Body of pancreas (tissue), 4 donors: Measurements from ENCODE around the gene GALNTL6. TPM values are rescaled to one million over a fixed set of nuclear protein-coding genes. Genes with fewer than 3 reads are reported as not detected.

Experiments
- ATAC-seq: fragments of 150-250 bp; one replicate; pipeline ENCODE4 v1.9.1; 2016
- DNase-seq, 4 donors: peaks; one replicate each; pipeline ENCODE4 v3.0.0-alpha.2; 2019
- H3K27ac ChIP-seq, 4 donors: fragments of 200-600 bp; sonication (generic); 1 replicate in 3 of 4; 2 replicates in 1 of 4; pipeline versions ENCODE4 v1.5.1 to v1.6.1; 2016 to 2019; ENCODE audit warnings: mild to moderate bottlenecking in 1 of 4, mixed read lengths in 1 of 4, moderate library complexity in 1 of 4
- H3K27me3 ChIP-seq, 2 donors: fragments of 200-600 bp; sonication (generic); one replicate each; pipeline ENCODE4 v1.6.0; 2016; ENCODE audit warnings: mild to moderate bottlenecking in 1 of 2
- H3K36me3 ChIP-seq, 2 donors: fragments of 200-600 bp; sonication (generic); replicated peaks in 1 of 2; 2 replicates each; pipeline ENCODE4 v1.5.1; 2016; ENCODE audit warnings: low read depth in 2 of 2; ENCODE audit not compliant: insufficient read depth in 1 of 2
- H3K4me1 ChIP-seq: fragments of 200-600 bp; sonication (generic); one replicate; pipeline ENCODE4 v1.6.0; 2016
- H3K4me3 ChIP-seq, 2 donors: fragments of 200-600 bp; sonication (generic); 1 replicate in 1 of 2; 2 replicates in 1 of 2; pipeline ENCODE4 v1.5.1; 2016 to 2019
- H3K9me3 ChIP-seq, 3 donors: fragments of 200-600 bp; sonication (generic); 1 replicate in 2 of 3; 2 replicates in 1 of 3; pipeline ENCODE4 v1.5.1; 2016
- CTCF ChIP-seq, 7 experiments: fragments of 450-650 bp in 4 of 7; fragments of 200-600 bp in 3 of 7; sonication (generic) in 3 of 7; IDR thresholded peaks; one replicate each; pipeline ENCODE4 v1.5.1; 2016 to 2019; ENCODE audit warnings: antibody characterized with exemption in 7 of 7
- POLR2A ChIP-seq, 3 donors: fragments of 450-650 bp; IDR thresholded peaks; one replicate each; pipeline ENCODE4 v1.6.1; 2016; ENCODE audit warnings: antibody characterized with exemption in 3 of 3, mild to moderate bottlenecking in 2 of 3
- WGBS, 2 donors: methylation state at CpG; one replicate each; pipeline ENCODE4 v1.1.5; 2017; 5-methylcytosine and 5-hydroxymethylcytosine counted together
- intact Hi-C: fragments of 100-400 bp; cut with DNase I; formaldehyde crosslinking; loops from one replicate; pipeline ENCODE4 v1.15.1; 2023
- total RNA-seq, 2 donors: library from RNA; depleted of rRNA; stranded (reverse); fragments of >200 nt; gene quantifications; one replicate each; pipeline ENCODE4 v1.1.0, GENCODE V29; 2016

The GALNTL6 gene
- total RNA-seq, 2 donors from 2014 or later = 0.26 TPM; not detected in 1

GRCh38 chr4:172068506-172068905 lies 255.3 kb downstream of the GALNTL6 start:
- no peaks in the 10 kb centered on the region for H3K9me3 ChIP-seq
- H3K4me1 ChIP-seq = no peaks in the 10 kb centered on the region
- TF ChIP-seq POLR2A (IDR thresholded peaks at IDR 0.05) = no peak
- no peak for TF ChIP-seq CTCF (IDR thresholded peaks at IDR 0.05)
- WGBS, 2 donors = 34 to 46% methylated on average over 3 of the region's 3 CpGs
- no peak for ATAC-seq
- H3K36me3 ChIP-seq = no peaks in the 10 kb centered on the region
- intact Hi-C loops = no loop called here
- H3K4me3 ChIP-seq = no peak overlapping the region
- no peak for DNase-seq
- no peaks in the 10 kb centered on the region for H3K27me3 ChIP-seq
- H3K27ac ChIP-seq = no peak overlapping the region

DNA sequence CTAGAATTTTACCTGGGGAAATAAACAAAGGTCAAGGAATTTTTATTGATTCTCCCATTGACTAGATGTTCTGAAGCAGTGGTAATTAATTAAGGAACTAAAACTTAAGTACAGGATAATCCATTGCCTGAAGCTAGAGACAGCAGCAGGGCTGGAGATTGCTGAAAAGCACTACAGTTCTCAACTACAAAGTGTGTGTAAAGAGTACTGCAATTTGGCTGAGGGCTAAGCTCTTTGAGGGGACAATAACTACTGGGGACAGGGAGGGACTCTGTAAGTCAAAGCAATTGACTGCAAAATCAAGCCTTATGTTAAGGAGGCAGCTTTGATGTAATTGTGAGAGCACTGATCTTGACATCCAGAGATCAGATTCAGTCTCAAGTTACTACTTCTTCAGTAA lies 260.4 kb downstream of the GALNTL6 start:
- no peak overlapping the region for H3K4me3 ChIP-seq
- H3K27me3 ChIP-seq = no peaks in the 10 kb centered on the region
- TF ChIP-seq POLR2A (IDR thresholded peaks at IDR 0.05) = no peak
- no peaks in the 10 kb centered on the region for H3K4me1 ChIP-seq
- no peaks in the 10 kb centered on the region for H3K9me3 ChIP-seq
- intact Hi-C loops = no loop called here
- no peak overlapping the region for H3K27ac ChIP-seq
- no peak for ATAC-seq
- DNase-seq = no peak
- no peaks in the 10 kb centered on the region for H3K36me3 ChIP-seq

DNA sequence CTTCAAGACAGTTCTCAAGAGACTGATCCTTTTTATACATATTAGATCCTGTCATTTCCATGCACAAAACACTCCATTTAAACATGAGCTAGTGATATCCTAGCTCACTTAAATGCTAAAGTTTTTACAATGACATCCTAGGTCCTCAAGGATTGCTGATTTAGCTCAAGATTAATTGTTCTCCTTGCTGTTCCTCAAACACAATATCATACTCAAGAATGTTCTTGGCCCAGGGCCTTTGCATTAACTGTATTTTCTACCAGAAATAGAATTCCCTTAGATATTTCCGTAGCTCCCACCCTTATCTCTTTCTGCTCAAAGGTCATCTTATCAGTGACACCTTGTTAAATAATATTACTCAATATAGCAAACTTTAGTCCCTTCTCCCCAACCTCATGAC lies 270.1 kb downstream of the GALNTL6 start:
- DNase-seq (no peak), ATAC-seq (no peak)
- no peaks in the 10 kb centered on the region for H3K36me3 ChIP-seq
- H3K4me1 ChIP-seq = no peaks in the 10 kb centered on the region
- 12 to 19% methylated on average over 1 of the region's 1 CpG for WGBS, 2 donors
- no peak overlapping the region for H3K4me3 ChIP-seq
- no peaks in the 10 kb centered on the region for H3K27me3 ChIP-seq
- intact Hi-C loops = no loop called here
- H3K9me3 ChIP-seq = no peaks in the 10 kb centered on the region
- H3K27ac ChIP-seq = no peak overlapping the region
- TF ChIP-seq CTCF (IDR thresholded peaks at IDR 0.05) (no peak), POLR2A (IDR thresholded peaks at IDR 0.05) (no peak)

DNA sequence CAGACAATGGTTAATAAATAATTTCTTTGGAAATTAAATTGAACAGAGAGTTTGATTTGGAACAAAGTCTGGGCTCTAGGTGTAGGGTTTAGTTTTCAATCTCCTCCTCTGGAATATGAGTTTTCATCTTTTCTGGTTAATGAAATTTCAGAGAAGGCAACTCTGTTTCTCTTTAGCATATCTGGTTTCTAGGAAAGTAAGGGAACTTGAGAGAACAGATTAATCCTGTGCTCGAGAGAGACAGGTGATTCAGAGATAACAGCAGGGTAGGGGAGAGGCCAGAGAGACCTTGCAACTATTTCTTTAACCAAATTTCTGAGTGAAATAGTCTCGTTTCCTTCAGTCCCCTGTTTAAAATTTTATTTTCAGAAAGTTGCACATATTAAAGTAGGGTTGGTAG lies 275.4 kb downstream of the GALNTL6 start:
- intact Hi-C loops = no loop called here
- no peaks in the 10 kb centered on the region for H3K36me3 ChIP-seq
- no peak overlapping the region for H3K4me3 ChIP-seq
- H3K27me3 ChIP-seq = no peaks in the 10 kb centered on the region
- H3K9me3 ChIP-seq = no peaks in the 10 kb centered on the region
- WGBS, 2 donors = 20% methylated on average over 2 of the region's 2 CpGs
- no peak overlapping the region for H3K27ac ChIP-seq
- no peak for TF ChIP-seq POLR2A (IDR thresholded peaks at IDR 0.05)
- no peak for TF ChIP-seq CTCF (IDR thresholded peaks at IDR 0.05)
- H3K4me1 ChIP-seq = no peaks in the 10 kb centered on the region
- no peak for ATAC-seq
- DNase-seq = no peak

GRCh38 chr4:172095161-172095560 lies 282.0 kb downstream of the GALNTL6 start:
- H3K27ac ChIP-seq = no peak overlapping the region
- 42 to 47% methylated on average over 4 of the region's 4 CpGs for WGBS, 2 donors
- no peaks in the 10 kb centered on the region for H3K4me1 ChIP-seq
- no peaks in the 10 kb centered on the region for H3K9me3 ChIP-seq
- DNase-seq (no peak), ATAC-seq (no peak)
- no peak overlapping the region for H3K4me3 ChIP-seq
- H3K27me3 ChIP-seq = no peaks in the 10 kb centered on the region
- TF ChIP-seq POLR2A (IDR thresholded peaks at IDR 0.05) = no peak
- no peak for TF ChIP-seq CTCF (IDR thresholded peaks at IDR 0.05)
- intact Hi-C loops = no loop called here
- no peaks in the 10 kb centered on the region for H3K36me3 ChIP-seq
